Left lung (tissue), 10 donors: ENCODE measurements around the gene SV2B. TPM values are rescaled to one million over a fixed set of nuclear protein-coding genes. Genes with fewer than 3 reads are reported as not detected.

Experiments
- ATAC-seq: fragments of 200-7000 bp; cut with Tn5 transposase; one replicate; pipeline ENCODE4 v1.9.1; 2020; ENCODE audit warnings: moderate library complexity
- DNase-seq, 4 donors: peaks; one replicate each; pipeline ENCODE4 v3.0.0-alpha.2; 2013 to 2020
- H3K27ac ChIP-seq, 2 donors: fragments of 200-600 bp; sonication (generic) in 1 of 2; one replicate each; pipeline versions ENCODE4 v1.5.0 to v1.8.0; 2020 to 2021
- H3K27me3 ChIP-seq, 2 donors: fragments of 200-600 bp; sonication (generic) in 1 of 2; one replicate each; pipeline versions ENCODE4 v1.5.0 to v1.8.0; 2020 to 2021
- H3K36me3 ChIP-seq, 2 donors: fragments of 200-600 bp; sonication (generic) in 1 of 2; one replicate each; pipeline versions ENCODE4 v1.5.0 to v1.8.0; 2020 to 2021
- H3K4me1 ChIP-seq, 2 donors: fragments of 200-600 bp; one replicate each; pipeline ENCODE4 v1.8.0; 2021
- H3K4me3 ChIP-seq, 2 donors: fragments of 200-600 bp; sonication (generic) in 1 of 2; one replicate each; pipeline versions ENCODE4 v1.5.0 to v1.8.0; 2020 to 2021; ENCODE audit warnings: mild to moderate bottlenecking in 1 of 2
- H3K9me3 ChIP-seq, 2 donors: fragments of 200-600 bp; sonication (generic) in 1 of 2; one replicate each; pipeline versions ENCODE4 v1.5.0 to v1.8.0; 2020 to 2021
- CTCF ChIP-seq, 2 donors: fragments of 200-600 bp; sonication (generic) in 1 of 2; IDR thresholded peaks; one replicate each; pipeline versions ENCODE4 v1.5.0 to v1.8.0; 2021; ENCODE audit warnings: antibody characterized with exemption in 2 of 2
- intact Hi-C, 2 donors: fragments of 100-400 bp; cut with DNase I; formaldehyde crosslinking; loops; one replicate each; pipeline versions ENCODE4 v1.11.2 to v1.14.2; 2022
- polyA plus RNA-seq, 6 donors: library from polyadenylated mRNA; unstranded; fragments of 120-200 nt; gene quantifications; one replicate each; pipeline ENCODE4 v1.2.1, GENCODE V29; 2013; ENCODE audit not compliant: insufficient read length in 6 of 6
- total RNA-seq, 2 donors: library from RNA; stranded (reverse); fragmentation: NEBNext Ultra II Directional; extraction: Animal tissue kit (Norgen Biotek cat#: 25700); gene quantifications; one replicate each; pipeline ENCODE4 v1.2.1, GENCODE V29; 2021
- donor health status: DM: no; HTN: yes; CAD: no.
- donor health status: DM: no; HTN: no; CAD: no.

The SV2B gene
- total and polyA plus RNA-seq, 8 donors = 0.58 to 3.2 (median 1.4) TPM

- no peak for TF ChIP-seq CTCF (IDR thresholded peaks at IDR 0.05)
These were observed 26.0 kb downstream of the SV2B start for GRCh38 chr15:91126080-91126479.

GRCh38 chr15:91127236-91127955 is 27.3 kb downstream of the SV2B start:
- Histone ChIP-seq H3K27me3 (peaks cover 0 to 52% of the 10 kb centered on the region in 2 donors), H3K27ac (no peak overlapping the region), H3K4me3 (no peak overlapping the region), H3K9me3 (no peaks in the 10 kb centered on the region), H3K4me1 (no peaks in the 10 kb centered on the region), H3K36me3 (no peaks in the 10 kb centered on the region)
- DNase-seq (no peak), ATAC-seq (no peak)
- TF ChIP-seq CTCF (IDR thresholded peaks at IDR 0.05) = no peak
- intact Hi-C loops = no loop called here

More at GRCh38 chr15:91126080-91126479, 26.0 kb downstream of the SV2B start:
- H3K4me1 ChIP-seq = no peaks in the 10 kb centered on the region
- H3K27ac ChIP-seq = no peak overlapping the region
- intact Hi-C loops = no loop called here
- no peaks in the 10 kb centered on the region for H3K9me3 ChIP-seq
- H3K36me3 ChIP-seq = no peaks in the 10 kb centered on the region
- no peak overlapping the region for H3K4me3 ChIP-seq
- peaks cover 0 to 57% of the 10 kb centered on the region in 2 donors for H3K27me3 ChIP-seq
- DNase-seq (no peak), ATAC-seq (peak; percentile 18)

- no peaks in the 10 kb centered on the region for H3K36me3 ChIP-seq
- H3K4me3 ChIP-seq = no peak overlapping the region
- no peak for DNase-seq
- TF ChIP-seq CTCF (IDR thresholded peaks at IDR 0.05) = no peak
- no peaks in the 10 kb centered on the region for H3K4me1 ChIP-seq
- intact Hi-C loops = no loop called here
- H3K27ac ChIP-seq = no peak overlapping the region
- H3K9me3 ChIP-seq = no peaks in the 10 kb centered on the region
- no peak for ATAC-seq
- H3K27me3 ChIP-seq = peaks cover 0 to 52% of the 10 kb centered on the region in 2 donors
These were observed 28.0 kb downstream of the SV2B start for GRCh38 chr15:91128016-91128415.

GRCh38 chr15:91129436-91129835 is 29.4 kb downstream of the SV2B start:
- intact Hi-C loops = no loop called here
- H3K27ac ChIP-seq = no peak overlapping the region
- H3K27me3 ChIP-seq = peaks cover 0 to 52% of the 10 kb centered on the region in 2 donors
- no peaks in the 10 kb centered on the region for H3K36me3 ChIP-seq
- H3K4me1 ChIP-seq = no peaks in the 10 kb centered on the region
- no peak for DNase-seq
- ATAC-seq = no peak
- no peaks in the 10 kb centered on the region for H3K9me3 ChIP-seq
- no peak for TF ChIP-seq CTCF (IDR thresholded peaks at IDR 0.05)
- no peak overlapping the region for H3K4me3 ChIP-seq

GRCh38 chr15:91132079-91132478 is 32.0 kb downstream of the SV2B start:
- intact Hi-C loops = no loop called here
- Histone ChIP-seq H3K27me3 (peaks cover 1 to 50% of the 10 kb centered on the region in 2 donors), H3K9me3 (no peaks in the 10 kb centered on the region), H3K4me1 (no peaks in the 10 kb centered on the region), H3K36me3 (no peaks in the 10 kb centered on the region), H3K27ac (no peak overlapping the region), H3K4me3 (no peak overlapping the region)
- DNase-seq = no peak
- no peak for TF ChIP-seq CTCF (IDR thresholded peaks at IDR 0.05)
- no peak for ATAC-seq
